ENCODE measurements around the gene BMP10. TPM values are rescaled to one million over a fixed set of nuclear protein-coding genes. Genes with fewer than 3 reads are reported as not detected.

BMP10 gene, protein sequence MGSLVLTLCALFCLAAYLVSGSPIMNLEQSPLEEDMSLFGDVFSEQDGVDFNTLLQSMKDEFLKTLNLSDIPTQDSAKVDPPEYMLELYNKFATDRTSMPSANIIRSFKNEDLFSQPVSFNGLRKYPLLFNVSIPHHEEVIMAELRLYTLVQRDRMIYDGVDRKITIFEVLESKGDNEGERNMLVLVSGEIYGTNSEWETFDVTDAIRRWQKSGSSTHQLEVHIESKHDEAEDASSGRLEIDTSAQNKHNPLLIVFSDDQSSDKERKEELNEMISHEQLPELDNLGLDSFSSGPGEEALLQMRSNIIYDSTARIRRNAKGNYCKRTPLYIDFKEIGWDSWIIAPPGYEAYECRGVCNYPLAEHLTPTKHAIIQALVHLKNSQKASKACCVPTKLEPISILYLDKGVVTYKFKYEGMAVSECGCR
- total RNA-seq, result not detected in 2 replicates

DNA sequence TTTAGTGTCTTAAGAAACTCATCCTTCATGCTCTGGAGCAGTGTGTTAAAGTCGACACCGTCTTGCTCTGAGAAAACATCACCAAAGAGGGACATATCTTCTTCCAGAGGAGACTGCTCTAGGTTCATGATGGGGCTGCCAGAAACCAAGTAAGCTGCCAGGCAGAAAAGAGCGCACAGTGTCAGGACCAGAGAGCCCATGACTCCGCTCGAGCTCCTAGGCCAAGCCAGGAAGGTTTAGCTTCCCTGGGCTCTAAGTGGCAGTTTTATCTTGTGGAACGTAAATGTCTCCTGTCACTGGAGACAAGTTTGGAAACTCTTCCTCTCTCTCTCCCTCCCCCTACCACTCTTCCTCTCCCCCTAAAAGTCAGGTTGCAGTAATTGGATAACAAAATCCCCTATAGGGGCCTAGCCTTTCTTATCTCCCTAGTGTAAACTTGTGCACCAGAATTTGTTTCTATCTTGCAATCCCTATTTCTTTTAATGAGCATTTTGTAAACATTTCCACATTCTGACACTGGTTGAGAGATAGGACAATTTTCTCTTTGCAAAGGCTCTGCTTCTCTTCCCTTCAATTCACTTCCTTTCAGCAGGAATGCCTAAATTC lies at the start of gene BMP10:
Gene BMP10, minus strand, starts transcription at position 239 of the 606 bp plus-strand sequence. Its CDS starts 39 bp downstream, at position 200.
- FAIRE-seq, result no peak
- DNase-seq (ENCODE audit: low read depth), result no peak
- Histone ChIP-seq H3K27me3 (ENCODE audit: control insufficient read depth, insufficient read depth, low read length) (peaks cover 3% of the 10 kb centered on the region), H3K36me3 (ENCODE audit: control insufficient read depth, insufficient read depth, low read length) (no peaks in the 10 kb centered on the region), H3K4me3 (ENCODE audit: low read depth, low read length) (no peak within 1 kb of the TSS)
- TF ChIP-seq, protein P1, sequence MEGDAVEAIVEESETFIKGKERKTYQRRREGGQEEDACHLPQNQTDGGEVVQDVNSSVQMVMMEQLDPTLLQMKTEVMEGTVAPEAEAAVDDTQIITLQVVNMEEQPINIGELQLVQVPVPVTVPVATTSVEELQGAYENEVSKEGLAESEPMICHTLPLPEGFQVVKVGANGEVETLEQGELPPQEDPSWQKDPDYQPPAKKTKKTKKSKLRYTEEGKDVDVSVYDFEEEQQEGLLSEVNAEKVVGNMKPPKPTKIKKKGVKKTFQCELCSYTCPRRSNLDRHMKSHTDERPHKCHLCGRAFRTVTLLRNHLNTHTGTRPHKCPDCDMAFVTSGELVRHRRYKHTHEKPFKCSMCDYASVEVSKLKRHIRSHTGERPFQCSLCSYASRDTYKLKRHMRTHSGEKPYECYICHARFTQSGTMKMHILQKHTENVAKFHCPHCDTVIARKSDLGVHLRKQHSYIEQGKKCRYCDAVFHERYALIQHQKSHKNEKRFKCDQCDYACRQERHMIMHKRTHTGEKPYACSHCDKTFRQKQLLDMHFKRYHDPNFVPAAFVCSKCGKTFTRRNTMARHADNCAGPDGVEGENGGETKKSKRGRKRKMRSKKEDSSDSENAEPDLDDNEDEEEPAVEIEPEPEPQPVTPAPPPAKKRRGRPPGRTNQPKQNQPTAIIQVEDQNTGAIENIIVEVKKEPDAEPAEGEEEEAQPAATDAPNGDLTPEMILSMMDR (IDR thresholded peaks at IDR 0.05; ENCODE audit: insufficient read depth, low read length, severe bottlenecking), result no peak

DNA sequence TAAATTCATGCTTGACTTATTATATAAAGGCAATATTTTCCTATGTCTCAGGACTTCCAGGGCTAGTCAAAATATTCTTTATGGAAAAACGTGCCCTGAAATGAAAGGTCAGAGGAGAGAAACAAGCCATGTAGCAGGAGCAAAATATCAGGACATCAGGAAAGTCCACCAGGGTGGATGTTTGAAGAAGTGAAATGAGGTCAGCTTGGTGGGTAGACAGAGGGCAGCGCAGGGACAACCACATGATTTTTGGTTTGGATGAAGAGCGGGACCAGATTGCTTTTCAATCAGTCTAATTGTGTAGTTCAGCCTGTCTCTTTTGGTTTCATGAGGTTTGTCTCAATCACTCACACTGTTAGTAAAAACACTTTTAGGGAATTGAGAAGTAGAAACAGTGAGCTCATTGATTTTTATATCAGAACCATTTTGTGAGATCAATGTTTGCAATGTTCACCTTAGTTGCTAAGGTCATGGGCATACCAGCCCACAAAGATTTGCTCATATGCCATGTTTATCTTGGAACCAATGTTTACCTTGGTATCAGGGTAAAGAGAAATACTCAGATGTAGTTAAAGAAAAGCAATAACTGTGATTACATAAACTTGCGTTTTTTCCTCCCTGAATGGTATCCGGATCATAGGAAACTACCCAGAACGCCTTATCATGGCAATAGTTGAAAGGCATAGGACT lies 49.4 kb upstream of the BMP10 start:
- Histone ChIP-seq H3K27me3 (ENCODE audit: control insufficient read depth, insufficient read depth, low read length) (no peaks in the 10 kb centered on the region), H3K36me3 (ENCODE audit: control insufficient read depth, insufficient read depth, low read length) (no peaks in the 10 kb centered on the region), H3K4me3 (ENCODE audit: low read depth, low read length) (no peak overlapping the region)
- FAIRE-seq, result no peak
- TF ChIP-seq, protein P1 (IDR thresholded peaks at IDR 0.05; ENCODE audit: insufficient read depth, low read length, severe bottlenecking), result no peak
- peak; percentile 29 for DNase-seq (ENCODE audit: low read depth)

DNA sequence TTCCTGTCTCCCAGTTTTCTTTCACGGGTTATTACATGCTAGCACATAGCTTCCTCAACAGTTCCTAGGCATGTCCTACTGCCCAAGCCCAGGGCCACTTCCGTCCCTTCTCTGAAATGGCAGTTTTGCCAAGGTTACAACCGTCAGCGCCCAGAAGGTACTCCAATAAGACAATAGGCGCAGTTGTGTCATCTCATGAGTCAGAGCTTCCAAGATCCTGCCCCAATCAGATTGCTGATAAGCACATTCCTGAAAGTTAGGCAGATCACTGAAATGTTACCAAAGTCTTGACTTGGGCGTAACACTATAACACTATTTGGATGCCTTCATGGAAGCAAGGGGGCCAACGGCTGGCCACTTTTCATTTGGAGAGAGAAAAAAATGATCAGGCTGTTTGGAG lies 47.3 kb upstream of the BMP10 start:
- Histone ChIP-seq H3K27me3 (ENCODE audit: control insufficient read depth, insufficient read depth, low read length) (no peaks in the 10 kb centered on the region), H3K36me3 (ENCODE audit: control insufficient read depth, insufficient read depth, low read length) (no peaks in the 10 kb centered on the region), H3K4me3 (ENCODE audit: low read depth, low read length) (no peak overlapping the region)
- TF ChIP-seq, protein P1 (IDR thresholded peaks at IDR 0.05; ENCODE audit: insufficient read depth, low read length, severe bottlenecking), result no peak
- peak; percentile 75 for DNase-seq (ENCODE audit: low read depth)
- FAIRE-seq, result peak; percentile 90

DNA sequence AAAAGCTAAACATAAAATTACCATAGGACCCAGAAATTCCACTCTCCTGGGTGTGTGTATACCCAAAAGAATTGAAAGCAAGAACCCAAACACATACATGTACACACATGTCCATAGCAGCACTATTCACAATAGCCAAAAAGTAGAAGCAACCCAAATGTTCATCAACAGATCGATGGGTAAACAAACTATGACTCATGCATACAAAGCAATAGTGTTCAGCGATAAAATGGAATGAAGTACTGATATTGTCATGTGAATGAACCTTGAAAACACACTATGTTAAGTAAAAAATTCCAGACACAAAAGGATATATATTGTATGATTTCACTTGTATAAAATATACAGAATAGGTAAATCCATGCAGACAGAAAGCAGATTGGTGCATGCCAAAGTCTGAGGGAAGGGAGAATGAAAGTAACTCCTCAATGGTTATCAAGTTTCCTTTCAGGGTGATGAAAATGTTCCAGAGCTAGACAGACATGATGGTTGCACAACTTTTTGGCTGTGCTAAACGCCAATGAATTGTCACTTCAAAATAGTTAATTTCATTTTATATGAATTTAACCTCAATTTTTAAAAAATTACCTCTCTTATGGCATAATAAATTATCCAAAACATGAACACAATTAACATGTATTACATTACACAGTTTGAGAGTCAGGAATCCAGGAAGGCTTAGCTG lies 46.0 kb upstream of the BMP10 start:
- FAIRE-seq (no peak), DNase-seq (ENCODE audit: low read depth) (peak; percentile 59)
- TF ChIP-seq, protein P1 (IDR thresholded peaks at IDR 0.05; ENCODE audit: insufficient read depth, low read length, severe bottlenecking), result no peak
- no peak overlapping the region for H3K4me3 ChIP-seq (ENCODE audit: low read depth, low read length)
- no peaks in the 10 kb centered on the region for H3K36me3 ChIP-seq (ENCODE audit: control insufficient read depth, insufficient read depth, low read length)
- no peaks in the 10 kb centered on the region for H3K27me3 ChIP-seq (ENCODE audit: control insufficient read depth, insufficient read depth, low read length)

DNA sequence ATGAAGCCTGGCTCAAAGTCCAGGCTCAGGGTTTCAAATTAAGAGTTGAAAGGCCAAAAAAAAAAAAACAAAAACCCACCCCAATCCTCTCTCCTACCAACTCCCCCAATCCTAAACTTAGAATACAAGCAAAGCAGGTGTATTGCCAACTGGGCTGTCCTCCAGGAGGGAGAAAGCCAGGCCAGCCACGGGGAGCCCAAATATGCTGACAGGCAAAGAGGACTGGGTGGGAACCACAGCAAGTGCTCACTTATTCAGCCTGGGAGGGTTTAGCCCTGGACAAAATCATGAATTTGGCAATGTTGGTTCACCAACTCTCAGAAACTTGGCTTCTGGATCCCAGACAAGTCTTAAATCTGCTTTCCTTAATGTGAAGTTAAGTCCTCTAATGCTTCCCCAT lies 45.0 kb upstream of the BMP10 start:
- Histone ChIP-seq H3K36me3 (ENCODE audit: control insufficient read depth, insufficient read depth, low read length) (no peaks in the 10 kb centered on the region), H3K27me3 (ENCODE audit: control insufficient read depth, insufficient read depth, low read length) (no peaks in the 10 kb centered on the region), H3K4me3 (ENCODE audit: low read depth, low read length) (no peak overlapping the region)
- FAIRE-seq (no peak), DNase-seq (ENCODE audit: low read depth) (no peak)
- TF ChIP-seq, protein P1 (IDR thresholded peaks at IDR 0.05; ENCODE audit: insufficient read depth, low read length, severe bottlenecking), result no peak

Measured in bronchial epithelial cell (primary cell).